Limb (tissue), 2 donors: ENCODE results near the gene ZC3H12D.

Source experiments
- DNase-seq, 2 donors: peaks; one replicate each; pipeline ENCODE4 v3.0.0-alpha.2; 2016; ENCODE audit errors: extremely low spot score in 2 of 2

ZC3H12D gene

DNA sequence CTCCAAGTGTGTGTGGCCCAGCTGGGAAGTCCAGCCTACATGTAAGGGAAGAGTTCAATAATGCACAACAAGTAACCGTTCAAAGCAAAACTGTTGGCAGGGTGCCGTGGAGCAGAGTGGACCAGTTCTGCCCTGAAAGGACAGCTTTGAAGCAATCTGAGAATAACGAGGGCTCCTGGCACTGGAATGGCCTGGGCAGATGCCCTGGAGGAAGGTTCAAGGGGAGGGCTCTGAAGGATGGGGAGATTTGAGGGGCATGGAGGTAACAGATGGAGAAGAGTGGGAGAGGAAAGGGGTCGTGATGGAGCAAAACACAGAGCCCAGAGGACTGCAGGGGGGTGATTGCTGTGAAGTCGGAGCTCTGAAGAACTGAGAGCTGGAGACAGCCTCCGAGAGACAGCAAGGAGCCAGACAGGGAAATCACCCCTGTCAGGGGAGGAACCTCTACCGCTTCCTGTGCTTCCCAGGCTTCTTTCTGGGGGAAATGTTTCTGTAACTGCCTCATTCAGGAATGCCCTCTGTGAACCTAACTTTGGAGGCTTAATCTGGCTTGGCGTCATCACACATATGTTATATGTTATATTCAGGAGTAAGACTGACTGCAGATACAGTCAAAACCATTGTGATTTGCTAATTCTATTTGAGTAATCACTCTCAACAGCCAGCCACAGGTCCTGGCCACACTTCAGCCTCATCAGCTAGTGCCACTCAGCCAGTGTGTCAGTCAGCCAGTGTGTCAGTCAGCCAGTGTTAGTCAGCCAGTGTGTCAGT is 41.2 kb downstream of the ZC3H12D start:
- peak in 1 of 2 donors; percentile 9 for DNase-seq

DNA sequence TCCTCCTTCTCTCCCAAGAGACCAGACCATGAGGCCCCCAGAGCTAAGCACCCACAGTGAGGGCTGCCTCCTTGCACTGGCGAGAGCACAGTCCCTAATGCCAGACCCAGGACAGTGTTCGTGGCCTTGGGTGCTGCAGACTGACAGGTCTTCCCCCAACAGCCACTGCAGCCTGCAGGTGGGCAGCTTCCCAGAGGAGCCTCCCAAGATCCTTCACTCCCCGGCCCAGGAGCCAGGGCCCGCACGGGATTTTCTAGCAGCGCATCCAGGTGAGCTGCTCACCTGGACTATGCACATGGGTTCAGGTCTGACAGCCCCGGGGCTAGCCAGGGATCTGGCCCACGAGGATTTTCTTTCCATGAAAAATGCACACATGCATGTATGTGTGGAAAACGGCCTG is 43.1 kb downstream of the ZC3H12D start:
- no peak for DNase-seq

DNA sequence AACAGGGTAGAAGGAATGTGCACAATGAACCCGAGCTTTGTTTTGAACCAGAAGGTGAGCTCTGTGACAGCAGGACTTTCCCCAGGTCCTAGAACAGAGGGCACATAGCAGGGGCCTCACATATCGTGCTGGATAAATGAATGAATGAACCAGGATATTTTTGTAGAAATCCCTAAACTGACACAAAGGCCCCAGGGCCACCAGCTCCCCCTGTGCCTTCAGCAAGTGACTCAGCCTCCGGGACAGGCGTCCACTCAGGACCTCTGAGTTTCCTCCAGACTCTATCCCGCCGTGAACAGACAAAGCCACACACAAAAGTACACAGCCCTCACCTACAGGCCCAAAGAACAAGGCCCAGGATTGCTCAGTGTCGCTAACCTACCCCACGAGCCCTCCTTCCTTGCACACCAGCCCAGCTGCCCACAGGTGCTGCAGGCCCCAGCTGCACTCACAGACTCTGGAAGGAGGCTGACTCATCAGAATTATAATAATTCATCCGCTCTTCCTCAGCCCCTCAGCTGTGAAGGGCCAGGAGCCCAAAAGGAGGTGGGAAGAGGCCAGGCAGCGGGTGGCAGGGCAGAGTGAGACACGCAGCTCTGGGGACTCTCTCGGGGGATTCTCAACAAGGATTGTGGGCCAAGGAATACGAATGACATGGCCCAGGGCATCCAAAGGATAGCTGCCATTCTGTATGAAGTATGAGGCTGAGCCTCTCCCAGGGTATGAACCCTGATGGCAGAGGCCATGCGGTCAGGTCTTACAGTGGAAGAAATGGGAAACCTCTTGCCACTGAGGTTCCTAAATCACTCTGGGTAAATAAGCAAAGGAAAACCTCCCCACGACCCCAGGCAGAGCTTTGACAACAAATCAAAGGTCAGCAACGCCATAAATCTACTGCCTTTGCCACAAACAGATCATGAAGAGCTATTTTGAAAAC is 43.8 kb downstream of the ZC3H12D start:
- DNase-seq: no peak

DNA sequence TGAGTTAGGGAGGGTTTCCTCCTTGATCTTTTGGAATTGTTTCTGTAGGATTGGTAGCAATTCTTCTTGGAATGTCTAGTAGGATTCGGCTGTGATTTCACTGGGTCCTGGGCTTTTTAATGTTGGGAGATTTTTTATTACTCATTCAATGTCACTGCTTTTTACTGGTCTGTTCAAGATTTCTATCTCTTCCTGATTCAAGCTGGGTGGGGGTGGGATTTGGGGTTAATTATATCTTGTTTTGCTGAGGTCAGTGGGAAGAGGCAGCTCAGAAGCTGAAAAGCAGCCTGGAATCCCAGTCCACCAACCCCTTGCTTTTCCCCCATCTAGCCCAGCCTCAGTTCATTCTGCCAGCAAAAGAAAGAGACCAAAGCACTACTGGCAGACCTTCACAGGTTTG is 45.2 kb downstream of the ZC3H12D start:
- DNase-seq: no peak

DNA sequence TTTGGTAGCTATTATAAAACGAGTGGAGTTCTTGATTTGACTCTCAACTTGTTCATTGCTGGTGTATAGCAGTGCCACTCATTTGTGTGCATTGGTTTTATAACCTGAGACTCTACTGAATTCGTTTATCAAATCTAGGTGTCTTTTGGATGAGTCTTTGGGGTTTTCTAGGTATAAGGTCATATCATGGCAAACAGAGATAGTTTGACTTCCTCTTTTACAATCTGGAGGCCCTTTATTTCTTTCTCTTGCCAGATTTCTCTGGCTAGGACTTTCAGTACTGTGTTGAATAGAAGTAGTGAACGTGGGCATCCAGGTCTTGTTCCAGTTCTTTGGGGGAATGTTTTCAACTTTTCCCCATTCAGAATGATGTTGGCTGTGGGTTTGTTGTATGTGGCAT is 46.0 kb downstream of the ZC3H12D start:
- DNase-seq: no peak

DNA sequence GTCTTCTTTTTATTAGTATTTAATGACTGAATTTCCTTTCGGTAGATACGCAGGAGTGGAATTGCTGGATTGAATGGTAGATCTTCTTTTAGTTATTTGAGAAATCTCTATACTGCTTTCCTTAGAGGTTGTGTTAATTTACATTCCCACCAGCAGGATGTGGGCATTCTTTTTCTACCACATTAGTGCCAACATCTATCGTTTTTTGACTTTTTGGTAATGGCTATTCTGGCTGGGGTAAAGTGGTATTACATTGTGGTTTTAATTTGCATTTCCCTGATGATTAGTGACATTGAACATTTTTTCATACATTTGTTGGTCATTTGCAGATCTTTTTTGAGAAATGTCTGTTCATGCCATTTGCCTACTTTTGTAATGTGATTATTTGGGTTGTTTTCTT is 47.6 kb downstream of the ZC3H12D start:
- no peak for DNase-seq

- DNase-seq: no peak
Measured at GRCh38 chr6:149436647-149437046, 48.2 kb downstream of the ZC3H12D start.

GRCh38 chr6:149435919-149436586 is 48.8 kb downstream of the ZC3H12D start:
- no peak for DNase-seq

GRCh38 chr6:149433881-149434280 is 50.9 kb downstream of the ZC3H12D start:
- no peak for DNase-seq

GRCh38 chr6:149433405-149433804 is 51.4 kb downstream of the ZC3H12D start:
- DNase-seq: no peak

GRCh38 chr6:149431905-149432775 is 52.7 kb downstream of the ZC3H12D start:
- peak; percentile 84 to 90 for DNase-seq

DNA sequence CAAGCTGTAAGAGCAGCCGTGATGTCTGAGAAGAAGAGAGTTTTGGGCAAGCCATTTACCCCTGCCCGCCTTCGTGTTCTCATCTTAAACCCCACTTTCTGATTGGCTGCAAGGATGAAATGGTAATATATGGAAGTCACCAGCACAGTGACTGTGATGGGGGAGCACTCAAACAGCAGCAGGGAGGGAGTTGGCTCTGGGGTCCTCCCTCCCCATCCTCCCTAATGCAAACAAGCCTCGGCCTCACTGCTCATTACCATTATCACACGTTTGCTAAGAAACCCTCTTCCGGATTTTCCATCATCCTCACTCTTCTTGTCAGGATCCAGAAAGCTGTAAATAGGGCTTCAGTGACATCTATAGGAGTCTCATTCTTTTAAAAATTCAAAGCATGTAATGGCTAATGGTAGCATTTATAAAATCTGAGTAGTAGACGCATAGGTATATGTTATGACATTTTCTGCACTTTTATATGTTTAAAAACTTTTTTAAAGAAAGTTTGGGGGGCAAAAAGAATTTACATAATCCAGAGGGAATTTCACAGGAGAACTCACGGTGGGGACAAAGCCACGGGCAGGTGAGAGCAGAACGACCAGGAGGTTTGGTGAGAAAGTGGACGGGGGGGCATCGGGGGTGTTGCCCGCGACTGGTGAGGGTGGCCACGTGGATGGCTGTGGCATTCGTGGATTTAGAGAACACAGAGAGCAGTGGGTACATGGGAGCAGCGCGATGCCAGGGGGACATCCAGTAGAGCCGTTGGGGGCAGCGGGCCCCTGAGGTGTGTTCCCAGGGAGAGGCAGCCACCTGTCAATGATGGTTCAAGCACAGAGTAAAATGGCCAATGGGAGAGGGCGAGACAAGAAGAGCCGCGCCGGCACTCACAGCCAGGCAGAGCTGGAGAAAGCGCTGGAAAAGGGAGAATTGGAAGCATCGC is 55.1 kb downstream of the ZC3H12D start:
- no peak for DNase-seq

DNA sequence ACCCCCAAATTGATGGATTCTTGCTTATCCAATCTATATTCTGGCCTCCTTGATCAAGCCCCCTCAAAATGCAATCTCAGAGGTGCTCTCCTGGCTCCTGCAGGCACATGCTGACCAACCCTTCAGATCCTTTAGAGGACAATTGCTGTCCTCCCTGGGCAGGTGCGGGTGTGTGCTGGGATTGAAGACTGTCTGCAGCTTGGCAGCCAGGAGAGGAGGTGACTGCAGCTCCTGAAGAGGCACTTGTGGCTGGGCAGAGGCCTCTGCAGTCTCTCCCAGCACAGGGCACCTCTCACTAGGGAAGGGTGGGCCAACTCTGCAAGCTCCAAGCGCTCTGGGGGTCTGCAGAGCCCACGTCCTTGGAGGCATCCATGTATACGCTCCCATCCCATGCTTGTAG is 56.2 kb downstream of the ZC3H12D start:
- no peak for DNase-seq

- no peak for DNase-seq
Measured at GRCh38 chr6:149425754-149426153, 59.1 kb downstream of the ZC3H12D start.

GRCh38 chr6:149425224-149425623 is 59.6 kb downstream of the ZC3H12D start:
- DNase-seq: no peak

DNA sequence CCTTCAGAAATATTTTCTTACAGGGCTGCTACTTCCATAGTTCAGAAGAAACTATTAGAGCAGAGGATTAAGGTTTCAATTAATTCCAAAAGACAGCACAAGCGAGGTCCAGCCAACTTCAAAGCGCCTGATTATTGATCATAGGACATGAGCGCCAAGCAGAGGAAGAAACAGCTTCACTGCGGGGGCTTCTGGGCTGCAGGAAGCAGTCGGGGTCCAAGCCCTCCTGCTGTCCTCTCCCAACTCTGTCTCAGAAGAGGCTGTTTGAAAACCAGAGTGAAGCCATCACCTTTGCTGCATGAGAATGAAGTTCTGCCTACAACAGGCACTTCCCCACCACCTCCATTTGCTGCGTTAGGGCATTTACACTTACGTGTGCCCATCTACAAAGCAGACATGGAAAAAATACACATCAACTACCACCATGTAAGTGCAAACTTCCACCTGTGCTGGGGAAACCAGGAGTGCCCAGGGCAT is 60.8 kb downstream of the ZC3H12D start:
- DNase-seq: no peak

GRCh38 chr6:149422581-149422980 is 62.2 kb downstream of the ZC3H12D start:
- DNase-seq: no peak

DNA sequence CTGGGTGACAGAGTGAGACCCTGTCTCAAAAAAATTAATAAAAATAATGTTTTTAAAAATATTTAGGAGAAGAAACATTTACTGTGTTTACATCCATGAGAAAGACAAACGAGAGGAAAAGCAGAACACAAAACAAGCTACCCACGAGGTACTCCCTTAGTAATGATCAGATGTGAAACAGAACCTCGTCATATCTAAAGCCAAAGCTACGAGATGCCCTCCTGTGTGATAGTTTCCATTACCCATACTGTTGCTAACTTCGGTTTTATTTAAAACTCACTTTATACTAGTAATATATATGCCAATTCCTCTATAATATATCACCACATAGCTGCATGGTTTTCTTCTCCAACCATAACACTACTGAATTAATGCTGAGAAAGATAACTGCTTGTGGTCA is 63.7 kb downstream of the ZC3H12D start:
- DNase-seq: no peak

- no peak for DNase-seq
Measured at GRCh38 chr6:149419696-149420404, 65.0 kb downstream of the ZC3H12D start.
